ENCODE results near the gene IRF2. TPM values are rescaled to one million over a fixed set of nuclear protein-coding genes. Genes with fewer than 3 reads are reported as not detected.
A peak's percentile ranks its signal among the peaks of the same experiment; 100 is the strongest.

IRF2 gene
- total and polyA plus RNA-seq, 12 donors: 19.0 to 93.1 (median 52.3) TPM

DNA sequence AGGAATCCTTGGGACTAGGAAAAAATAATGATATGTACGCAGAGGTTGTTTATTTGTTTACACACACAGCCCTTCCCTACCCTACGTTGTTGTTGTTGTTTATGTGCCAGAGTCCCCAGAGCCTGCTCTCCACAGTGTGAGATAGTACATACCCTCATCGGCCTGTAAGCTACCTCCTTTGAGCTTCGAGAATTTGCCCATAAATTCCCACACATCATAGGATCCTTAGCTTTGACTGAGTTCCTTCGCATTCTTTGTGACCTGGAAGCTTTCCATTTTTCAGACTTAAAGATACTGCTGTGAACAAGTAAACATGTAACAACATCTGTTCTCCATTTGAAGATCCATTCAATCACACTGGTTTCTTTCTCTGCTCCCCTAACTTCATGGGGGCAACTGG lies 114.5 kb downstream of the IRF2 start:
- H3K4me3 ChIP-seq: no peak overlapping the region
- intact Hi-C loops (cut with DNase I): no loop called here
- no peaks in the 10 kb centered on the region for H3K9me3 ChIP-seq (replicated peaks in 1 of 3)
- H3K36me3 ChIP-seq (replicated peaks in 1 of 2): no peaks in the 10 kb centered on the region
- TF ChIP-seq CTCF (IDR thresholded peaks at IDR 0.05) (no peak), POLR2A (IDR thresholded peaks at IDR 0.05) (no peak)
- H3K4me1 ChIP-seq (replicated peaks in 1 of 2): peaks cover 7 to 13% of the 10 kb centered on the region in 2 donors
- no peak overlapping the region for H3K27ac ChIP-seq
- WGBS, 4 donors: 72 to 88% (median 80%) methylated on average over 5 of the region's 5 CpGs
- H3K27me3 ChIP-seq: no peaks in the 10 kb centered on the region
- DNase-seq: peak in 1 of 7 donors; percentile 3

GRCh38 chr4:184358521-184359232 lies 115.7 kb downstream of the IRF2 start:
- intact Hi-C loops (cut with DNase I): no loop called here
- H3K4me1 ChIP-seq (replicated peaks in 1 of 2): peaks cover 7 to 13% of the 10 kb centered on the region in 2 donors
- no peaks in the 10 kb centered on the region for H3K9me3 ChIP-seq (replicated peaks in 1 of 3)
- H3K4me3 ChIP-seq: no peak overlapping the region
- DNase-seq: no peak
- H3K27ac ChIP-seq: no peak overlapping the region
- TF ChIP-seq POLR2A (IDR thresholded peaks at IDR 0.05): no peak
- no peak for TF ChIP-seq CTCF (IDR thresholded peaks at IDR 0.05)
- no peaks in the 10 kb centered on the region for H3K36me3 ChIP-seq (replicated peaks in 1 of 2)
- WGBS, 4 donors: 77 to 87% (median 84%) methylated on average over 5 of the region's 5 CpGs
- no peaks in the 10 kb centered on the region for H3K27me3 ChIP-seq

- no peaks in the 10 kb centered on the region for H3K27me3 ChIP-seq
- DNase-seq: peak in 1 of 7 donors; percentile 11
- peaks cover 7 to 13% of the 10 kb centered on the region in 2 donors for H3K4me1 ChIP-seq (replicated peaks in 1 of 2)
- H3K36me3 ChIP-seq (replicated peaks in 1 of 2): no peaks in the 10 kb centered on the region
- TF ChIP-seq POLR2A (IDR thresholded peaks at IDR 0.05) (no peak), CTCF (IDR thresholded peaks at IDR 0.05) (no peak)
- intact Hi-C loops (cut with DNase I): no loop called here
- H3K9me3 ChIP-seq (replicated peaks in 1 of 3): no peaks in the 10 kb centered on the region
- 82 to 95% (median 92%) methylated on average over 4 of the region's 4 CpGs for WGBS, 4 donors
- H3K27ac ChIP-seq: no peak overlapping the region
- H3K4me3 ChIP-seq: no peak overlapping the region
These were observed 116.6 kb downstream of the IRF2 start for GRCh38 chr4:184357772-184358171.

DNA sequence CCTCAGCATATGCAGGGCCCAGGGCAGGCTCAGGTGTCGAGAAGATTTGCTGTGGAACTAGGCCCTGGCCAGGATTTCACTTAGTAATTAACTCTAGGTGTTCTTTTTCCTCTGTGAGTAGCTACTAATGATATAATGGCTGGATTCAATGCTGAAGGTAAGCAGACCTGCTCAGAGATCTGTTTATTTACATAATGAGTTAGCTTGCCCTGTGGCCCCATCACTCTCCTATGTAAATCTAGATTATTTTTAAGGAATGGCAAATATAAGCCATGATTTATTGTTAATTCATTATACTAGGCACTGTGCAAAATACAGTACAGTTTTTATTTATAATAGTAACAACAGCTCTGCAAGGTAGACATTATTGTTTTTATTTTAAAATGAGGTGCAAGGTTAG lies 117.2 kb downstream of the IRF2 start:
- Histone ChIP-seq H3K4me1 (replicated peaks in 1 of 2) (peaks cover 7 to 13% of the 10 kb centered on the region in 2 donors), H3K9me3 (replicated peaks in 1 of 3) (no peaks in the 10 kb centered on the region), H3K27me3 (no peaks in the 10 kb centered on the region), H3K27ac (peak overlapping the region in 1 of 5 donors; percentile 37), H3K36me3 (replicated peaks in 1 of 2) (no peaks in the 10 kb centered on the region), H3K4me3 (no peak overlapping the region)
- intact Hi-C loops (cut with DNase I): no loop called here
- 95 to 100% (median 100%) methylated on average over 1 of the region's 1 CpG for WGBS, 4 donors
- TF ChIP-seq CTCF (IDR thresholded peaks at IDR 0.05) (no peak), POLR2A (IDR thresholded peaks at IDR 0.05) (no peak)
- DNase-seq: no peak

All from adrenal gland (tissue), 12 donors.